Upper lobe of right lung (tissue), 1 donor: ENCODE measurements around the gene THSD4. TPM values are rescaled to one million over a fixed set of nuclear protein-coding genes. Genes with fewer than 3 reads are reported as not detected.
"Not testable (repeated sequence)": the region's sequence is repeated elsewhere in the genome, so short reads cannot be mapped to it uniquely, and the experiment has no call there.

ENCODE experiments used
- ATAC-seq: fragments of 200-7000 bp; cut with Tn5 transposase; one replicate; pipeline ENCODE4 v1.9.1; 2020; ENCODE audit warnings: mild to moderate bottlenecking, moderate library complexity
- DNase-seq: peaks from one replicate; pipeline ENCODE4 v3.0.0-alpha.2; 2020
- H3K27ac ChIP-seq: fragments of 200-600 bp; one replicate; pipeline ENCODE4 v1.8.0; 2022
- H3K27me3 ChIP-seq: fragments of 200-600 bp; one replicate; pipeline ENCODE4 v1.8.0; 2022; ENCODE audit warnings: mild to moderate bottlenecking
- H3K36me3 ChIP-seq: fragments of 200-600 bp; one replicate; pipeline ENCODE4 v1.8.0; 2022
- H3K4me1 ChIP-seq: fragments of 200-600 bp; one replicate; pipeline ENCODE4 v1.8.0; 2022
- H3K4me3 ChIP-seq: fragments of 200-600 bp; one replicate; pipeline ENCODE4 v1.8.0; 2022; ENCODE audit warnings: mild to moderate bottlenecking
- H3K9me3 ChIP-seq: fragments of 200-600 bp; one replicate; pipeline ENCODE4 v1.8.0; 2022
- intact Hi-C: fragments of 100-400 bp; cut with DNase I; formaldehyde crosslinking; loops from one replicate; pipeline ENCODE4 v1.11.0; 2022
- total RNA-seq: library from RNA; stranded (reverse); fragmentation: NEBNext Ultra II Directional; extraction: Animal tissue kit (Norgen Biotek cat#: 25700); gene quantifications from one replicate; pipeline ENCODE4 v1.2.1, GENCODE V29; 2021
- TF ChIP-seq, protein P1 (sequence below): fragments of 200-600 bp; IDR thresholded peaks from one replicate; pipeline ENCODE4 v1.8.0; 2022; ENCODE audit warnings: antibody characterized with exemption
- donor health status: DM: no; HTN: yes; CAD: no; lungs with severe emphysema.

The THSD4 gene
- total RNA-seq, 1 donor from 2014 or later: 25.6 TPM

DNA sequence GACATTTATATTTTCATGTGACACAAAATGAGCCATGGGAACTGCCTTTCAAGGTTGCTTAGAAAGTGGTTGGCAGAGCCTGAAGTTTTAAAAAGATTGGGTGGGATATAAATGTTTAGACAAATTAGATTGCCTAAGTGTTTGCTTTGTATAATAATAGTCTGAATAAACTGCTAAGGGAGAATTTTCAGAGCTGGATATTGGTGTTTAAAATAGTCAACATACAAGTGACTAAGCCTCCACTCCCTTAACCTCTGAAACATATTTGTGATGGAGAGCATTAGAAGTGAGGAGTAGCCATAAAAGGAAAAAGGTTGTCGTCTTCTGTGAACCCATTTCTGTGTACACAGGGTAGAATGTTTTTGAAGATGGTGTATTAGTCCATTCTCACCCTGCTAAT is 201.6 kb downstream of the THSD4 start:
- TF ChIP-seq, protein P1, sequence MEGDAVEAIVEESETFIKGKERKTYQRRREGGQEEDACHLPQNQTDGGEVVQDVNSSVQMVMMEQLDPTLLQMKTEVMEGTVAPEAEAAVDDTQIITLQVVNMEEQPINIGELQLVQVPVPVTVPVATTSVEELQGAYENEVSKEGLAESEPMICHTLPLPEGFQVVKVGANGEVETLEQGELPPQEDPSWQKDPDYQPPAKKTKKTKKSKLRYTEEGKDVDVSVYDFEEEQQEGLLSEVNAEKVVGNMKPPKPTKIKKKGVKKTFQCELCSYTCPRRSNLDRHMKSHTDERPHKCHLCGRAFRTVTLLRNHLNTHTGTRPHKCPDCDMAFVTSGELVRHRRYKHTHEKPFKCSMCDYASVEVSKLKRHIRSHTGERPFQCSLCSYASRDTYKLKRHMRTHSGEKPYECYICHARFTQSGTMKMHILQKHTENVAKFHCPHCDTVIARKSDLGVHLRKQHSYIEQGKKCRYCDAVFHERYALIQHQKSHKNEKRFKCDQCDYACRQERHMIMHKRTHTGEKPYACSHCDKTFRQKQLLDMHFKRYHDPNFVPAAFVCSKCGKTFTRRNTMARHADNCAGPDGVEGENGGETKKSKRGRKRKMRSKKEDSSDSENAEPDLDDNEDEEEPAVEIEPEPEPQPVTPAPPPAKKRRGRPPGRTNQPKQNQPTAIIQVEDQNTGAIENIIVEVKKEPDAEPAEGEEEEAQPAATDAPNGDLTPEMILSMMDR: no peak
- no peak for DNase-seq
- intact Hi-C loops: no loop called here

GRCh38 chr15:71319424-71319823 is 204.2 kb downstream of the THSD4 start:
- H3K27me3 ChIP-seq, DNase-seq, ATAC-seq, intact Hi-C loops, H3K36me3 ChIP-seq, H3K27ac ChIP-seq, H3K9me3 ChIP-seq, H3K4me1 ChIP-seq, H3K4me3 ChIP-seq: not testable (repeated sequence)

More for the DNA sequence above, 201.6 kb downstream of the THSD4 start:
- Histone ChIP-seq H3K27me3 (no peaks in the 10 kb centered on the region), H3K4me3 (no peak overlapping the region), H3K27ac (no peak overlapping the region), H3K36me3 (no peaks in the 10 kb centered on the region), H3K9me3 (no peaks in the 10 kb centered on the region), H3K4me1 (no peaks in the 10 kb centered on the region)
- ATAC-seq: no peak

DNA sequence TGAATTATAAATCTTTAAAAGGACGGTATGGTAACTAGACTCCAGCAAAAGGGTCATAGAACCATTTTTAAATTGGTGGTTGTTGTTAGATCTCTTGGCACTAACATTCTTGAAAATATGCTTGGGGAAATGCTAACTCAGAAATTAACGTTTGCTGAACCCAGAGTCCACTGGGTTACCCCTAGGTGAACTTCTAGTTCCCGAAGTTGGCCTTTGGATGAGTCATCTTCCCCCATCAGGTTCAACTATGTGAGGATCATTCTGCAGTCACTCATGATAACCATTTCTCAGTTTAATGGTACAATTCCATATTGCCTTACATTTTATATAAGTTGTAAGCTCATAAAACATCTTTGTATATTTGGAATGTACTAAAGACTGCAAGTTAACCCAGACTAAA is 204.7 kb downstream of the THSD4 start:
- TF ChIP-seq, protein P1: no peak
- H3K27me3 ChIP-seq: no peaks in the 10 kb centered on the region
- H3K27ac ChIP-seq: no peak overlapping the region
- no peak overlapping the region for H3K4me3 ChIP-seq
- no peaks in the 10 kb centered on the region for H3K9me3 ChIP-seq
- H3K4me1 ChIP-seq: no peaks in the 10 kb centered on the region
- ATAC-seq (no peak), DNase-seq (no peak)
- intact Hi-C loops: no loop called here
- no peaks in the 10 kb centered on the region for H3K36me3 ChIP-seq

DNA sequence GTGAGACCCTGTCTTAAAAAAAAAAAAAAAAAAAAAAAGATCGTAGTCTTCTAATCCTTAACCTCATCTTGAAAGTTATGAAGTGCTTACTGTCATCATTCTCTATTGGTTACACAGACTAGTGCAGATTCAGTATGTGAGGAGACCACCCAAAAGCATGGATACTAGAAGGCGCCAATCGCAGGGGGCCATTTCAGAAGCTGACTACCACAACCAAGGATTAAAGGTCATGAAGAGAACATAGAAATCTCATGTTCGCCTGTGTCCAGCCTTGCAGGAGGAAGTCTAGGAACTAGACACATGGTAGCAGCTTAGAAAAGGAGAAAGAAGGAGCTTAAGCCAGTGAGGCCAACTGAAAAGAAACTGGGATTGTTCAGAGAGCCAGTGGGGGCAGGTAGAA is 207.8 kb downstream of the THSD4 start:
- Histone ChIP-seq H3K27me3 (no peaks in the 10 kb centered on the region), H3K36me3 (no peaks in the 10 kb centered on the region), H3K4me3 (no peak overlapping the region), H3K4me1 (no peaks in the 10 kb centered on the region), H3K9me3 (no peaks in the 10 kb centered on the region), H3K27ac (no peak overlapping the region)
- TF ChIP-seq, protein P1: no peak
- intact Hi-C loops: no loop called here
- ATAC-seq (no peak), DNase-seq (no peak)

- Histone ChIP-seq H3K36me3 (no peaks in the 10 kb centered on the region), H3K4me3 (no peak overlapping the region), H3K27ac (no peak overlapping the region), H3K4me1 (no peaks in the 10 kb centered on the region), H3K27me3 (no peaks in the 10 kb centered on the region), H3K9me3 (no peaks in the 10 kb centered on the region)
- TF ChIP-seq, protein P1: no peak
- ATAC-seq (no peak), DNase-seq (no peak)
- intact Hi-C loops: no loop called here
Measured at GRCh38 chr15:71323584-71323983, 208.3 kb downstream of the THSD4 start.

GRCh38 chr15:71325481-71325880 is 210.2 kb downstream of the THSD4 start:
- H3K27me3 ChIP-seq: no peaks in the 10 kb centered on the region
- H3K4me3 ChIP-seq: no peak overlapping the region
- no peaks in the 10 kb centered on the region for H3K9me3 ChIP-seq
- no peaks in the 10 kb centered on the region for H3K36me3 ChIP-seq
- no peak for DNase-seq
- ATAC-seq: no peak
- intact Hi-C loops: no loop called here
- H3K4me1 ChIP-seq: peaks cover 5% of the 10 kb centered on the region
- no peak overlapping the region for H3K27ac ChIP-seq
- TF ChIP-seq, protein P1: no peak
